ENCODE measurements around the gene PDE4B.

GRCh38 chr1:66251546-66251945, 458.9 kb downstream of the PDE4B start:
- TF ChIP-seq TEAD1 (CRISPR knock-in tag; IDR thresholded peaks at IDR 0.05) = no peak
- no peak for TF ChIP-seq ZNF384 (IDR thresholded peaks at IDR 0.05; ENCODE audit: low read depth, low read length)
- TF ChIP-seq SAFB (IDR thresholded peaks at IDR 0.05; ENCODE audit: borderline replicate concordance, low read depth, low read length) = no peak
- TF ChIP-seq, protein P1, sequence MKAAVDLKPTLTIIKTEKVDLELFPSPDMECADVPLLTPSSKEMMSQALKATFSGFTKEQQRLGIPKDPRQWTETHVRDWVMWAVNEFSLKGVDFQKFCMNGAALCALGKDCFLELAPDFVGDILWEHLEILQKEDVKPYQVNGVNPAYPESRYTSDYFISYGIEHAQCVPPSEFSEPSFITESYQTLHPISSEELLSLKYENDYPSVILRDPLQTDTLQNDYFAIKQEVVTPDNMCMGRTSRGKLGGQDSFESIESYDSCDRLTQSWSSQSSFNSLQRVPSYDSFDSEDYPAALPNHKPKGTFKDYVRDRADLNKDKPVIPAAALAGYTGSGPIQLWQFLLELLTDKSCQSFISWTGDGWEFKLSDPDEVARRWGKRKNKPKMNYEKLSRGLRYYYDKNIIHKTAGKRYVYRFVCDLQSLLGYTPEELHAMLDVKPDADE (conservative IDR thresholded peaks at IDR 0.05; ENCODE audit: control insufficient read depth, low read depth, low read length) = no peak
